ENCODE data around the gene SLC39A13. TPM values are rescaled to one million over a fixed set of nuclear protein-coding genes. Genes with fewer than 3 reads are reported as not detected.

Gene SLC39A13
- total and polyA plus RNA-seq, 2 of the 4 experiments (the other 2 are of a cell fraction), result 32.4 to 144 TPM

- H2AK9ac ChIP-seq (replicated peaks; ENCODE audit: low read depth, low read length, poor library complexity), result no peak overlapping the region
- WGBS, 2 experiments (ENCODE audit: extremely low coverage in 2 of 2, insufficient read length in 1 of 2), result 70% methylated on average over 3 of the region's 3 CpGs; no CpG with 5 or more reads in 1 of the 2 experiments
These were observed 24.8 kb downstream of the SLC39A13 start for GRCh38 chr11:47433157-47433556.

More at GRCh38 chr11:47433157-47433556, 24.8 kb downstream of the SLC39A13 start:
- Histone ChIP-seq H3K9me1 (ENCODE audit: insufficient read depth, low read length) (peaks cover 3% of the 10 kb centered on the region; the same call in 1 of the 2 replicates), H3K27me3 (ENCODE audit: control insufficient read depth, insufficient read depth, low read length) (no peaks in the 10 kb centered on the region), H3K56ac (ENCODE audit: extremely low read depth, insufficient read depth, low read length) (no peak overlapping the region), H2BK20ac (ENCODE audit: low read depth, low read length) (no peak overlapping the region), H4K20me1 (ENCODE audit: insufficient read depth, low read length) (no peaks in the 10 kb centered on the region), H2AK5ac (ENCODE audit: low read depth, low read length) (no peak overlapping the region), H3K79me1 (ENCODE audit: low read depth in 1 of 2, low read length in 2 of 2) (no peaks in the 10 kb centered on the region), H3K4me3 (ENCODE audit: insufficient read depth, low read depth, low read length) (no peak overlapping the region), H4K5ac (ENCODE audit: low read depth, low read length) (no peak overlapping the region), H3K36me3 (ENCODE audit: control insufficient read depth, insufficient read depth, low read length) (no peaks in the 10 kb centered on the region), H3K14ac (replicated peaks; ENCODE audit: low read depth, low read length) (no peak overlapping the region), H3K18ac (ENCODE audit: low read depth, low read length) (no peak overlapping the region), H3K4ac (ENCODE audit: low read depth, low read length) (no peak overlapping the region), H4K8ac (ENCODE audit: low read depth in 2 of 2, low read length in 2 of 2) (no peak overlapping the region), H3K4me1 (ENCODE audit: control insufficient read depth, insufficient read depth, low read length) (no peaks in the 10 kb centered on the region), H3K4me2 (ENCODE audit: low read depth, low read length) (no peak overlapping the region), H3K9me3 (ENCODE audit: control insufficient read depth, insufficient read depth, low read length) (no peaks in the 10 kb centered on the region), H2BK5ac (ENCODE audit: low read depth, low read length, poor library complexity, severe bottlenecking) (no peak overlapping the region), H2AFZ (replicated peaks; ENCODE audit: low read length, poor library complexity) (peak overlapping the region; percentile 18), H2BK120ac (ENCODE audit: low read depth, low read length) (no peak overlapping the region), H2BK15ac (ENCODE audit: low read depth, low read length) (no peak overlapping the region), H3K27ac (ENCODE audit: insufficient read depth, low read length) (no peak overlapping the region), H3K9ac (ENCODE audit: low read depth, low read length) (no peak overlapping the region), H4K91ac (ENCODE audit: insufficient read depth, low read depth, low read length) (no peak overlapping the region), H3K23ac (ENCODE audit: low read depth, low read length) (no peak overlapping the region)
- ATAC-seq (ENCODE audit: low read depth), result no peak
- in situ Hi-C loops (cut with MboI; ENCODE audit: low sequenced_read_pairs), result no loop called here
- ChIA-PET CTCF (no interaction called here), POLR2A (ENCODE audit: unreplicated experiment) (no interaction called here)
- intact Hi-C loops (cut with micrococcal nuclease), result no loop called here
- dilution Hi-C loops (cut with HindIII; ENCODE audit: low sequenced_read_pairs, unreplicated experiment), result no loop called here
- no peak for TF ChIP-seq BHLHE40 (IDR thresholded peaks at IDR 0.05; ENCODE audit: low read depth, low read length)
- TF ChIP-seq CHD1 (IDR thresholded peaks at IDR 0.05; ENCODE audit: low read depth, low read length), result no peak
- no TSS peak for BruUV-seq (replicated peaks)
- DNase-seq, result no peak

All from IMR-90 (cell line).